Stimulated activated CD8-positive, alpha-beta memory T cell treated with anti-CD3 and anti-CD28 coated beads, Interleukin-15, amount 100 ng/mL, for 24 hours (primary cell): ENCODE results near the gene KCNMB2.
"Not testable (repeated sequence)": the region's sequence is repeated elsewhere in the genome, so short reads cannot be mapped to it uniquely, and the experiment has no call there.

Experiments used
- DNase-seq: peaks from one replicate; pipeline ENCODE4 v3.0.0-alpha.2; 2020; ENCODE audit warnings: low read depth

The KCNMB2 gene

DNA sequence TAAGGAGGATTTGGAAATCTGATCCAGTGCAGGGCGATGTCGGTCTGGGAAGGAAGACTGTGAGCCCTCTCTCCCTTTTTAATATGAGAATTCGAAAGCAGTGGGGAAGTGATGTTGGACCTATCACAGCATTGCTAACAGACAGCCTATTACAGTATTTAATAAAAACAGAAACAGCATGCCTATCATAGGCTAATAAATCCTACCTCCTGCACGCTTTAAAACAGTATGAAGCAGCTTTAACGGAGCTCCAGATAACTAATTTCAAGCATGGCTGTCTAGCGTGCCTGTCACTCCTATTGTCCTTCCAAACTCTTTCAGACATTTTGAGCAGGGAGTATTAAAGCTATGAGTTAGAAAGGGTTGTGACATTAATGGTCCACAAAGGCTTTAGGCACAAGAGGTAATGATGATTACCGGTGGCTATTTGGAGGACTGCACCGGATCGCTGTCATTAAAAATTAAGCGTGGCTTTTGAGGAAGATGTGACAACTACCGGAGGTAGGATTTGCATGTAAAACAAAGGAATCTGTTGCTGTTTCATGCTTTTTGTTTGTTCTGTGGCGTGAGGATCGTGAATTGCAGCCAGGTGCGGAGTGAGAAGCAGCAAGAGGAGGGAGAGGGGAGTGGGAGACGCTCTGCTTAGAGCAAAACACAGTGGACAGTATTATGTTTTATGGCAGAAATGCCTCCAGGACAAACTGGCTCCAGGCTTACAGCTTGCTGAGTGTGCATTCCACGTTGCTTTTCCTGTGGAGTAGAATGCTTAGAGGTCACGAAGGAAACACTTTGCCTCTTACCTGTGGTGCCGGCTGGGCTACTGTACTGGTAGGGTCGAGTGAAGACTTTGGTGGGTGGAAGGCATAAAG lies at the start of gene KCNMB2:
Gene KCNMB2, plus strand, starts transcription at position 226 of the 869 bp plus-strand sequence.
- no peak for DNase-seq

DNA sequence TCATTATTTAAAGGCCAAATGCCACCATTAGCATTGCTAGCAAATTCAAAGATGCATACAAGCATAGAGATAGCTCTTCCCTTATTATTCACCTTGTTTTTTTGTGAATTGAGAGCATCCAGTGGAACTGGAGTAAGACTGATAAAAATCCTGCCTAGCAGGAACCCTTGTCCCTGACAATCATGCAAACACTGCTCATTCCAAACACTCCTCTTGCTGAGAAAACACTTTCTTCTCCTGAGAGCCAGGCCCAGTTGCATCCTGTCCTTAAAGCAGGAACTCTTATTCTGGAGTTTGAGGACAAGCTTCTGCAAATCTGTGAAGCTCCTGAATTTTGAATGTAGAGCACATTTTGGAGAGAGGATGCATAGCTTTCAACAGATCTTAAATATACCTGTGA lies 49.3 kb upstream of the KCNMB2 start:
- DNase-seq, result no peak

DNA sequence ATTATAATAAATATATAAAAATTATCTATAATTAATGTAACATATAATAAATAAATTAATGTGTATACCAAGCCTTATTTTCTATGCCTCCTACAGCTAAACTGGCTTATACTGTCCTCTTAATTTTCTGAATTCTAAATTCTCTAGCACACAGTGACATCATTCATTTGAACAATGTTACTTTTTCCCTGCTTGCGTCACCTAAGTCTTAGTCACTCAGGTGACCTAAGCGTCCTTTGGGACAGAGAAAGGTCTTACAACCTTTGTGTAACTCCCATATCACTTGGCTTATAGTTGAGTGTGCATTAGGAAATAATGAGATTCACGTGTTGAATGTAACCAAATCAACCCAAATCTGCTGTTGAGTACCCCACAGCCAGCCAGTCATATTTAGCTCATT lies 48.5 kb upstream of the KCNMB2 start:
- no peak for DNase-seq

DNA sequence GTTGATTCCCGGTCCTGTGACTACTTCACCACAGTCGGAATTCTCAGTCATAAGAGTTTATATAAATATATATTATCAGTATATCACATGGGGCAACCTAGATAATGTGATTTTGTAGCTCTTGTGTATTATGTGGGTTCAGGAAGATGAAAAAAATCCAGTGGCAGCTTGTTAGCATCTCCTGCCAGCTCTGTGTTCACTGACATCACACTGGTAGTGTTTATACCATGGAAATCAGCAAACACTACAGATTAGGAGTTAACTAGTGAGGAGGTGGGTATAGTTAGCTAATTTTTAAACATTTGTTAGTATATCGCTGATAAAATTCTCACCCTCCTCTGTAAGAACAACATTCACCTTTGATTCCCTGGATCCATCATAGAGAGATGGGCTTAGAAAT lies 44.5 kb upstream of the KCNMB2 start:
- no peak for DNase-seq

DNA sequence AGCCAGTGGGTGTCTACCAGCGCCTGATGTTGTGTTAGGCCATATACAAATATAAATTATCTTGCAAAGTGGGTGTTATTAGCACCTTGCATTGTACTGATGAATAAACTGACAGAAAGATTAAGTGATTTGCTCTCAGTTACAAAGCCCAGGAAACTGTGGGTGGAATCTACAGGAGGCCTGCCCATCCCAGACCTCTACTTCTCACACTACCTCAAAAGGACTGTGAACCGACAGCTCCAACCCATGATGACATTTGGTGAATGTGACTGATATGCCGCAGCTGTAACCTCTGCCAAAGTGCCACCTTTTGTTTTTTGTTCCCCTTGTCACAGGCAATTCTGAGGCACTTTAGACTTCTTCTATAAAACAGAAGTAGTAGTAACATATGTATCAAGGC lies 43.7 kb upstream of the KCNMB2 start:
- DNase-seq, result no peak

DNA sequence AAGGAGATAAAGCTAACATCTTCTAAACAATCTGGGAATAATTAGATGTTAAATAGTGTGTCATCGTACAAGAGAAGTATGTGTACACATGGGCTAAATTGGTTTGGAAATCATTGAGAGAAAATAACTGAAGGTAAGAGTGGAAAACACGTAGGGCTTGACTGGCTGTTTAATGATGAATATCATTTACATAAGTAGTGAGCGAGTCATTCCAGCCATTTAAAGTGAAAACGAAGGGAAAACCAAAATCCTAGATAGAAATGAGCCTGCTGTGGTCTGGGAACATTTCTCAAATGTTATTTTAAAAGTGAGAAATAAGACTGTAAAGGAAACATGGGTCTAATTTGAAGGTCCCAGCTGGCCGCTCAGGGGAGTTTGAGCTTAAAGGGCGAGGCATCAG lies 41.9 kb upstream of the KCNMB2 start:
- DNase-seq, result no peak

DNA sequence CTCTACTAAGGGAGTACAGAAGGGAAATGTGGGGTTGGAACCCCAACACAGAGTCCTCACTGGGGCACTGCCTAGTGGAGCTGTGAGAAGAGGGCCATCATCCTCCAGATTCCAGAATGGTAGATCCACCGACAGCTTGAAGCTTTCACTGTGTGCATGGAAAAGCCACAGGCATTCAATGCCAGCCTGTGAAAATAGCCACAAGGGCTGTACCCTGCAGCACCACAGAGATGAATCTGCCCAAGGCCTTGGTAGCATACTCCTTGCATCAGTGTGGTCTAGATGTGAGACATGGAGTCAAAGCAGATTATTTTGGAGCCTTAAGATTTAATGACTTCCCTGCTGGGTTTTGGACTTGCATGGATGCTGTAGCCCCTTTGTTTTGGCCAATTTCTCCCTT lies 39.3 kb upstream of the KCNMB2 start:
- DNase-seq, result no peak

DNA sequence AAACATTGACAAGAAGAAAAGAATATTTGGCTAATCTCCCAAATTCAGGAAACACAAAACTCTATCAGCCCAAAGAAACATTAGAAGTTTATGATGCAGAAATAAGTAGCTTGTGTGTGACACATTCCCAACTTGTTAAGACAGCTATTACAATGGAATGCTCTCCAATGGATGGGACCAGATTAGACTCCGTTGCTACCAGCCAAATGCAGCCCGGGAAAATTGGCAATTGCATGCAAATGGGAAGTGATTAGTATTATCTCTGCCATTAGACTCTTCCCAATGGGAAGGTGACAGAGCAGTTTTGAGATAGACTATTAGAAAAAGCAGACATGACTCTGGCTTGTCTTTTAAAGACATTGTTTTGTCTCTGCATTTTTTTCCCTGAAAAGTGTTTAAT lies 37.4 kb upstream of the KCNMB2 start:
- no peak for DNase-seq

DNA sequence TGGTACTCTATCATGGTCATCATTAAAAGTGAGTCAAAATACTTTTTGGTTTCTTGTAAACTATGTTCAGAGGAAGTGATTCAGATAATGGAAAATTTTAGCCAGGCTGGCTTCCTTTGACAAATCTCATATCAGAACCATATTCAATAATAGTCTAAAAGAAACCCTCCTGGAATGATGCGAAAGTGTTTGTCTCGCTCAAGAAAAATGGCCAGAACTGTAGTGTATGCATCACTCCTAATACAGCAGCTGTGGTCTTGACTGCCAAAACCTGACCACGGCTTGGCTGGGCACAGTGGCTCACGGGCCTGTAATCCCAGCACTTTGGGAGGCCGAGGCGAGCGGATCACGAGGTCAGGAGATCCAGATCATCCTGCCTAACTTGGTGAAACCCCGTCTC lies 35.6 kb upstream of the KCNMB2 start:
- DNase-seq, result no peak

DNA sequence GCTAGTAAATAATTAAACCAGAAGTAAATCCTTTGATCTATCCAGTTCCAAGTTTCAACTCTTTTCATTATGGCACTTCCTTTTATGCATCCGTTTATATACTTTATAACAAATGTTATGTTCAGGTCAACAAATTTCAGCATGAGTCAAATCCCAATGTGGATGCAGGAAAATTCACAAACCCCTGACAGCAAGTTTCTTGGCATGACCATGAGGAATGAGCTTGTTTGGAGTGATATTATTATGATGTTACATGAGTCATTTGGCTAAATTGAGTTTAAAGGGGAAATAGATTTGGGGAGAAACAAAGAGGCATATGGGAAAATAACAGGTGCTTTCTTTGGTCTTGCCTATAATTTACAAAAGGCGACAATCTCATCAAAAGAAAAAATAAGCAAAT lies 32.1 kb upstream of the KCNMB2 start:
- no peak for DNase-seq

DNA sequence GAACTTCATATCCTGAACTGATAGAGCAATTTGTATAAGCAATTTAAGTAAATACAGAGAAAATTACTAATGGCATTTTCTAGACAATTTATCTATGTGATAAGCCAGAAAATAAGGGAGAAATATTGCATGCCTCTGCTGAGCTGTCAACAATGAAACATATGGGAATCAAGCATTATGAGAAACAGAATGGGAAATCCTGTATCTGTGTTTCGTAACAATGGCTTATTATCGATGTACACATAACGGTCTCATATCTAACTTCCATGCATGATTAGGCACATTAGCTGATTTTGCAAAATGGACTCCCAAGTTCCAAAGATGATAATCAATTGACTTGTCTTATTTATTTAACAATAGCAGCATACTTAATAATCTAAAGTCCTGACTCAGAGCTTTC lies 30.4 kb upstream of the KCNMB2 start:
- DNase-seq, result no peak

DNA sequence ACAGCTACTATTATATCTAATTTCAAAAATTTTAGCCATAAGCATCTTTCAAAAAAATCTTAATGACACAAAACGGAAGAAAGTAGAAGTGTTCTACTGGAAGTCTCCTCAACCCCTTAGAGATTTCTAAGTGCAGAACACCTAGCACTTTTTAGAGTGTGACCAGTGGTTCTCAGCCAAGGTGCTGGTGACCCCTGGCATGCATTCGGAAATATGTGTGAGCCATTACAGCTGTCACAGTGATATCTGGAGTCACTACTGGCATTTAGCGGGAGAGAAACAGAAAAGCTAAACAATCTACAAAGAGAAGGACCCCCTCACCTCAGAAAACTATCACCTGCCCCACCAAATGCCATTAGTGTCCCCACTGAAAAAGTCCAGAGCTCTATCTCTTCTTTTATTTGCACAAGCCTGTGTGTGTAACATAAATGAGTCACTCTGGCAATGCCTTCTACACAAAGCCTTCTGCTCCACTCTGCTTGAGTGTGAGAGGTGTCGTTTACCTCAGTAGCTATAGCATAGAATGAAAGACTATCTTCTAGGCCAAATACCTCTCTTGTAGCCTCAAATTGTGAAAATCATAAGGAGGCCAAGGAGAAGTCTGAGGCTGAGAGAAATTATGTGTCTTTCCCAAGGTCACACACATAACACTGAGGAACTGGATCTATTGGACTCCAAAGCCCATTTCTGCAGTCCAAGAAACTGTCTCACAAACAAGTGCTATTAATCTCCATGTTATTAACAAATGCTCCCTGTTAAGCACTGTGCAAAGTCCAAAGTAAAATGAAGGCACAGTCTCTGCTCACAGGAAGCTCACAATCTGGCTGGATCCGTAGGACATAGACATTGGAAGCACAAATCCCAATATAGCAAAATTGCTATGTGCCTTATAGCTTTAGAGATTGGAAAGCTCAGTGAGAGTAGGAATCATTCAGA lies 28.5 kb upstream of the KCNMB2 start:
- no peak for DNase-seq

DNA sequence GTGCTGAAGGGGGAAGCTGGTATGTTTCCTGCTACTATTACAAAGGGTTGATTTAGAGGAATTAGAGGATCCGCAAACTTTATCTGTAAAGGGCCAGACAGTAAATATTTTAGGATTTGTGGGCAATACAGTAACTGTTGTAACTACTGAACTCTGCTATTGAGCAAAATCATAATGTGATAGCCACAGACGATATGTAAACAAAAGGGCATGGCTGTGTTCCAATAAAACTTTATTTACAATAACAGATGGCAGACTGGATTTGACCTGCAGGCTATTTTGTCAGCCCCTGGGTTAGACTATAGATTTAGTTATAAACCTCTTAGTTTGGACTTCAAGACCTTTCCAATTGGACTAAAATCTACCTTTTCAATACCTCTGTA lies 27.8 kb upstream of the KCNMB2 start:
- DNase-seq, result no peak

DNA sequence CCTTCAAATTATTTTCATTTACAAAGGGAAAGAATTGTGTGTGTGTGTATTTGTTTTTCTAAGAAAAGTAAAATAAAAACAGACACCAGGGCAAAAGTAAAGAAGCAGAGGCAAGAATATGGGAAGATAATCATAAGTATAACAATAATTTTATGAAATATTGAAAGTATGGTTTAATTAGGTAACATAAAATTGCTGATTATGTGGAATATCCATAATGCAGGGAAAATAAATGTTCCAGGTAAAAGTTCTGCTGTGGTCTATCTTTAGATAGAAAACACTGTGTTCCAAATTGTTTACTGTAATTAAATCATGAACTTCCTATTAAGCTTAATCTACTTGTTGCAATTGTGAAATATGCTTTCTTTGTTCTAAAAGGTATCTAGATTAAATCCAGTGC lies 25.7 kb upstream of the KCNMB2 start:
- DNase-seq, result no peak

DNA sequence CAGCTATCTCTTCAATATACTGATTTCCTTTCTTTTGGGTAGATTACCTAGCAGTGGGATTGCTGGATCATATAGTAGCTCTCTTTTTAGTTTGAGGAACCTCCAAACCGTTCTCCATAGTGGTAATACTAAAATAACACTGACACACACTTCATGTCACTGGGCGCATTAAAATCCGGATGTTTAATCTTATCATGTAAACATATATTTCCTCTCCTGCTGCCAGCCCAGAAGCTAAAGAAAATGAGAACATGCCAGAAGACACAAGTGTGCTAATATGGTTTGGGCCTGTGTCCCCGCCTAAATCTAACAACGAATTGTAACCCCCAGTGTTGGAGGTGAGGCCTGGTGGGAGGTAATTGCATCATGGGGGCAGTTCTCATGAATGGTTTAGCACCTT lies 23.6 kb upstream of the KCNMB2 start:
- no peak for DNase-seq

DNA sequence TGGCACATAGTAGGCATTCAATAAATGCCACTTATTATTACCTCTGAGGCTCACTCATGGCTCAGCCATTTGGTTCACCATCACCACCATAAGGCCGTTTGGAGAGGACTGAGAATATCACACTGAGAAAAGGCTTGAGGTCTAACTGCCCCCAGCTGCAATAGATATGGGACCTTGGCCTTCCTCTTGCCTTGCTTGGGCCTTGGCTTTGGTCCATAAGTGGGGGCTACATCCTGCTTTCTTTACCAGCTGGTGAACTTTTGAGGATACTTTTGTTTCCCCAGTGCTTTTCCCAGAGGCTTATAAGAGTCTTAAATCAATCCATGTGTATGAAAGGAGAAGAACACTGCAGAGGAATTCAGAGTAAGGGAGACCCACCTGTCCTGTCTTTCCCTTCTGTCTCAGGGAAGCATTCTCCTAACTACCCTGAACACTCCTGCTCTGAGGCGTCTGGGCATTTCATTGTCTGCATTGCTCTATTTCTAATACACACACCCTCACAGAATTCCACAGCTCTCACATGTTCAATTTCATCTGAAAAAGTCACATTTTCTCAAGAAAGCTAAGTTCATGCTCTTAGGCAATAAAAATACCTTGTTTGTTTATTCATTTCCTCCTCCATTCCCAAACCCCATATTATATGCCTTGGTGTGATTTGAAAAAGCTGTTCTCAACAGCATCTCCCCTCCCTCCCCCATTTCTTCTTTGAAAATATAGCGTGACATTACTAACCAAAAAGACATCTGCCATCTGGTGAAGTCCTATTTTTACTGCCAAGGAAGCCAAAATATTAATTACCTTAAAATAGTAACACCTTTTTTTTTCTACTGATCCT lies 22.5 kb upstream of the KCNMB2 start:
- DNase-seq, result no peak

DNA sequence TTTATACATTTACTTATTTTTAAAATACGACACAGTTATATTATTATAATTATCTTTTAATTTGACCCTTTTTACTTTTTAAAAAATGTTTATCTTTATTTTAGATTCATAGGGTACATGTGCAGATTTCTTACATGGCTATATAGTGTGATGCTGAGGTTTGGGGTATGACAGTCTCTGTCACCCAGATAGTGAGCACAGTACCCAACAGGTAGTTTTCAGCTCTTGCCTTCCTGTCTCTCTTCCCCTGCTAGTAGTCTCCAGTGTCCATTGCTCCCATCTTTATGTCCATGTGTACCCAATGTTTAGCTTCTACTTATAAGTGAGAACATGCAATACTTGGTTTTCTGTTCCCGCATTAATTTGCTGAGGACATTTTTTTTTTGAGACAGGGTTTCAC lies 21.8 kb upstream of the KCNMB2 start:
- no peak for DNase-seq

DNA sequence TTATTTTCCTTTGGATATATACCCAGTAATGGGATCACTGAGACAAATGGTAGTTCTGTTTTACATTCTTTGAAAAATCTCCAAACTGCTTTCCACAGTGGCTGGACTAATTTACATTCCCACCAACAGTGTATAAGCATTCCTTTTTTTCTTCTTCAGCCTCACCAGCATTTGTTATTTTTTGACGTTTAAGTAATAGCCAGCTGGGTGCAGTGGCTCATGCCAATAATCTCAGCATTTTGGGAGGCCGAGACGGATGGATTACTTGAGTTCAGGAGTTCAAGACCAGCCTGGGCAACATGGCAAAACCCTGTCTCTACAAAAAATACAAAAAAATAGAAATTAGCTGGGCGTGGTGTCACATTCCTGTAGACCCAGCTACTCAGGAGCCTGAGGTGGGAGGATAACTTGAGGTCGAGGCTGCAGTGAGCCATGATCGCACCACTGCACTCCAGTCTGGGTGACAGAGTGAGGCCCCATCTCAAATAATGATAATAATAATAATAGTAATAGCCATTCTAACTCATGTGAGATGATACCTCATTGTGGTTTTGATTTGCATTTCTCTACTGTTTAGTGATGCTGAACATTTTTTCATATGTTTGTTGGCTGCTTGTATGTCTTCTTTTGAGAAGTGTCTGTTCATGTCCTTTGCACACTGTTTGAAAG lies 21.0 kb upstream of the KCNMB2 start:
- DNase-seq, result not testable (repeated sequence)

DNA sequence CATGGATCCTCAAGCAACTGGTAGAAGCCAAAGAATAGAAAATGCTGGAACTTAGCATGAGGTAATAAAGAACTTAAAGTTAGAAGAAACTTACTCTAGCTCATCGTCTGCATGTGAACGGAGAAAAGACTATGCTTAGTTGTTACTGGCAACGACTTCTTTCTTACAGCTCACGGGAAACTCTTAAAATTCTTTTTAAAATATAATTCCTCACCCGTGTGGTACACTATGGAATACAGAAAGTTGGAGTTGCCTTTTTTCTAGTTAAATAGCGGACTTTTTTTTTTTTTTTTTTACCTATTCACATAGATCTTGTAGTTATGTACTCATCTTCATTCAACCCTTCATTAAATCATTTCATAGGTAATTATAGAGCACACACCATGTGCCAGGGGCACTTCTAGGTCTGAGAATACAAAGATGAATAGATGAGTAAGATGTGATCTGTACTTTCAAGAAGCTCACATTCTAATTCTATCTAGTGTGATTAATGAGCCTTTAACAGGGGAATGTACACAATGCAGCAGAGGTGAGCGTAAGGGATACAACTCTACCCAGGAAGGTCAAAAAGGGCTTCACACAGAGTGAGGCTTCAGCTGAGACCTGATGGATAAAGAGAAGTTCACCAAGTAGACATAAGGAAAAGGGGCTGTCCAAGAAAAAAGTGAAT lies 18.4 kb upstream of the KCNMB2 start:
- DNase-seq, result no peak

DNA sequence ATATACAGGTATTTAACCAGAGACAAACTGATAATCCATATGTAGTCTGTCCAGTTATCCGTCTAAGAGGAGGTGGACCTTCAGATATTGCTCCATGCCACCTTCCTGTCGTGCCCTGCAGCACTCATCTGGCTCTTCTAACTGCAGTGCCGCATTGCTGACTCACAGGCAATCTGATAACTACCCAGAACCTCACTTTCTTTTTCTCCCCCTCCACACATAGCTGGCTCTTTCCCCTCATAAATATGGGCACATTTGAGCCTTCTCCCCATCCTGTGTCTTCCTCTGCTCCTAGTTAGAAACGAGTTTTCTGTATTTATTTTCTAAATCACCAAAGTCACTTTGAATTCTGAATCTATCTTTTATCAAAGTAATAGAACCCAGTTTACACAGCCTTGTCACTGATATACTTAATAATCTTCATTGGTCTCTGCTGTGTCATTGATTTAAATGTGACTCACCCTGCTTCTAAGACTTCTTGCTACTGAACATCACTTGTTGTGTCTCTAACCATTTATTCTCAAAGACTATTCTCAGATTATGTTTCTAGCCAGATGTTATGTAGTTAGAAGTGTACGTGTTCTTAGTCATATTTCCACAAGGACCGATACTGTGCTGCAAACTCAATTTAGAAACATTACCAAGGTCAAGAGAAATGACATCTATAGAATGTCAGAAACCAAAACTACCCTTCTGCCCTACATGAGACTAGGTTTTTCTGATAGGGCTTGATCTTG lies 17.4 kb upstream of the KCNMB2 start:
- DNase-seq, result no peak
